Hepatocyte (in vitro differentiated cells): ENCODE data around the gene RAPGEF6.

ENCODE experiments used
- CTCF ChIP-seq: fragments of 200-600 bp; sonication (generic); IDR thresholded peaks from 2 replicates; pipeline ENCODE4 v1.5.1; 2016; ENCODE audit warnings: antibody characterized with exemption, mild to moderate bottlenecking; ENCODE audit not compliant: poor library complexity
- EZH2 ChIP-seq: fragments of 200-600 bp; sonication (generic); IDR thresholded peaks from 2 replicates; pipeline ENCODE4 v1.6.1; 2016; ENCODE audit warnings: antibody characterized with exemption, mild to moderate bottlenecking, borderline replicate concordance
- EZH2phosphoT487 ChIP-seq: fragments of 200-600 bp; sonication (generic); IDR thresholded peaks from one replicate; pipeline ENCODE4 v1.6.1; 2018; ENCODE audit warnings: antibody characterized with exemption, mild to moderate bottlenecking, low read depth, moderate library complexity; ENCODE audit not compliant: unreplicated experiment, severe bottlenecking

- TF ChIP-seq CTCF (no peak), EZH2phosphoT487 (no peak), EZH2 (no peak)
Observed at GRCh38 chr5:131377346-131377745, 257.7 kb downstream of the RAPGEF6 start.
